Stimulated activated CD8-positive, alpha-beta memory T cell treated with anti-CD3 and anti-CD28 coated beads, Interleukin-7, amount 100 ng/mL, for 1 hour (primary cell): ENCODE results near the gene FXYD3.

Experiments used
- DNase-seq, 2 donors: peaks; one replicate each; pipeline ENCODE4 v3.0.0-alpha.2; 2020; ENCODE audit warnings: low read depth in 2 of 2

Gene FXYD3, protein sequence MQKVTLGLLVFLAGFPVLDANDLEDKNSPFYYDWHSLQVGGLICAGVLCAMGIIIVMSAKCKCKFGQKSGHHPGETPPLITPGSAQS

DNA sequence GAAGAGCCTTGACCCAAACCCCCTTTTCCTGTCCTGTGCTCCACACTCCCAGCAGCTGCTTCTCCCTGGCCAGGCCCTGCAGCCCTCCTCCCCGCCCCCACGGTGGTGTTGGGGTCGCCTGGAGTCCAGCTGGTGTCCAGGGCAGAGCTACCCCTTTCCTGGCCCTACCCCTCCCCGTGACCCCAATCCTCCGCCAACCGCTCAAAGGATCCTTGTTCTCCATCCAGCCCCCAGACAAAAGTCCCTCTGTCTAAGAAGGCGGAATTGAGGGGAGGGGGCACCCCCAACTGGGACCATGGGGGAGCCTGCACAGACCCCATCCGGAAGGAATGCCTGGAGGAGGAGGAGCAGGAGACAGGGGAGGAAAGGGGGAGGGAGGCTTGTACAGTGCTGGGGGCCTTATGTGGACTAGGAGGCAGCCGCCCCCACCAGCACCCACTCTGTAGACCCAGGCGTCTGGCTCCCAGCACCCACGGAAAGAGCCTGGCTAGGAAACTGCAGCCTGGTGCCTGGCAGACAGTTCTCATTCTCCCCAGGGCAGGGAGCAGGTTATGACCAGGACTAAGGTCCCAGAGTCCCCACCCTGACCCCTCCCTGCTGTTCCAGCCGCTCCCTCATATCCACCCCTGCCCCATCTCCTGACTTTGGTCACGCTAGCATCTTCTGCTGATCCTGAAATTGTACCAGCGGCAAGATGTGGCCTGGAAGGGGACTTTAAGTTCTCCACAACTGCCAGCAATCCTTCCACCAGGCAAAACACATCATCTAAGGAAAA is at the start of gene FXYD3:
FXYD3 (plus strand) TSS at position 647 of the 775 bp plus-strand sequence. CDS start 3,554 bp downstream, outside the sequence.
- DNase-seq: no peak

DNA sequence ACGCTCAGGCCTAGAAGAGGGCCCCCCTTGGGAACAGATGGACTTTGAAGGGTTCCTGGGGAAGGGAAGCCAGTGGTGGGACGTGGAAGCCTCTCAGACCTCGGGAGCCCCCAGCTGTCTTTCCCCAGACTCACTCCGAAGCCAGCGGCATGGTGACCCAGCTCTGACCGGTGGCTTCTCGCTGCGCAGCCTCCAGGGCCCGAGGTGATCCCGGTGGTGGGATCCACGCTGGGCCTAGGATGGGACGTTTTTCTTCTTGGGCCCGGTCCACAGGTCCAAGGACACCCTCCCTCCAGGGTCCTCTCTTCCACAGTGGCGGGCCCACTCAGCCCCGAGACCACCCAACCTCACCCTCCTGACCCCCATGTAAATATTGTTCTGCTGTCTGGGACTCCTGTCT is 49.5 kb upstream of the FXYD3 start:
- no peak for DNase-seq

DNA sequence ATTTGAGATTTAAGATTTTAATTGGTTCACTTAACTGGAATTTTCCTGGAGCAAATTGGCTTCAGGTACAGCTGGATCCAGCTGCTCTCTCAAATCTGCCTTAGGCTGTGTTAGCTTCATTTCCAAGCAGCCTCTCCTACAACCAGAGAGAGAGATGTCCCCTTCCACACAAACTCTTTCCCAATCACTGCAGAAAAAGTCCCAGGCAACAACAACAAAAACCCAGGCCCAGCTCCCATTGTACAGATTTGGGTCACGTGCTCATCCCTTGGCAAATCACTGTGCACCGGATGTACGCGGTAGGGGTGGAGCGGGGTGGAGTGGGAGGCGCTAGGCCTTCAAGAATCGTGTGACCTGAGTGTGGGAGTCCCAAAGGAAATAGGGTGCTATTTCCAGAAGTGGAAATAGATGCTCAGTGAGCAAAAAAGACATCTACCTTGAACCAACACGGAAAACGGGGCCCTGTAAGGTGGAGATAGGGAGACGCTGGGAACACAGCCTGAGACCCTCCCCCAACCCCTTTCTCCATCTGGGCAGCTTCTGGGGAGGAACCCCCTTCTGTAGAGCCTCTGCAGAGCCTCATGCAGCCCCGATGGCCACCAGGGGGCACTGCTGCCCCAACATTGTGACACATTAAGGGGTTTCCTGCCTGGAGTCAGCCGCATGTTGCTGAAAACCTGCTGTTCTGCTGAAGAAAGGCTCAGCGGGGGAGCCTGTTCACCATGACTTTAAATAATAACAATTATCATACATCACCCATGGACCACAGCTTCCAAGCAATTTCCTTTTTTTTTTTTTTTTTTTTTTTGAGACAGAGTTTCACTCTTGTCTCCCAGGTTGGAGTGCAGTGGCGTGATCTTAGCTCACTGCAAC is 48.7 kb upstream of the FXYD3 start:
- DNase-seq: peak; percentile 69 to 83

DNA sequence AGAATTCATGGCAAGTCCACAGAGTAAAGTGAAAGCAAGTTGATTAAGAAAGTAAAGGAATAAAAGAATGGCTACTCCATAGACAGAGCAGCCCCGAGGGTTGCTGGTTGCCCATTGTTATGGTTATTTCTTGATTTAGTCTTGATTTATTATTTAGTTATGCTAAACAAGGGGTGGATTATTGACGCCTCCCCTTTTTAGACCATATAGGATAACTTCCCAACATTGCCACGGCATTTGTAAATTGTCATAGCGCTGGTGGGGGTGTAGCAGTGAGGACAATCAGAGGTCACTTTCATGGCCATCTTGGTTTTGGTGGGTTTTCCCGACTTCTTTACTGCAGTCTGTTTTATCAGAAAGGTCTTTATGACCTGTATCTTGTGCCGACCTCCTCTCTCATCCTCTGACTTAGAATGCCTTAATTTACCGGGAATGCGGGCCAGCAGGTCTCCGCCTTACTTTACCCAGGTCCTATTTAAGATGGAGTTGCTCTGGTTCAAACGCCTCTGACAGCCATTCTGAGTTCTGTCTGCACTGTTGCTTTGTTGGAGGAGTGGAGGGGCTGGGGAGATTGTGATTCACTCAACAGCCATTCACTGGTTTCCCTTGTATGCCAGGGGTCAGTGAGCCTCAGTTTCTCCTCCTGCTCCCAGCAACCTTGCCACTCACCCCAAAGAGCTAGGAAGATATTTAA is 46.5 kb upstream of the FXYD3 start:
- no peak for DNase-seq

DNA sequence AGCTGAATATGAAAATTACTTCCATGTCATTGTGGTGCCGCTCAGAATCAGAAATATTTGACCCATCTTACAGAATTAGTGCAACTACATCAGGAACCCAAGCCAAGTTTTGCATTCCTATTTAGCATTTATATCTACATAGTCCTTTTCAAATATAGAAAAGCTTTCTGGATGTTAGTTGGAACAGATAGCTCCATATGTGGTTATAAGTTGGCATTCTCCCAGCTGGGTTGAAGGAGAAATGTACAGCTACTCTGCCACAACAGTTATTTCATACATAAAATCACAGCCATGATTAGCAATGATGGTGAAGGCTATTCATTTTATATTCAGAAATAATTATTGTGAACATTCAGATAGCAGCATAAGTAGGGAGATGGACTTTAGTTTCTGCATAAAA is 45.9 kb upstream of the FXYD3 start:
- DNase-seq: no peak

DNA sequence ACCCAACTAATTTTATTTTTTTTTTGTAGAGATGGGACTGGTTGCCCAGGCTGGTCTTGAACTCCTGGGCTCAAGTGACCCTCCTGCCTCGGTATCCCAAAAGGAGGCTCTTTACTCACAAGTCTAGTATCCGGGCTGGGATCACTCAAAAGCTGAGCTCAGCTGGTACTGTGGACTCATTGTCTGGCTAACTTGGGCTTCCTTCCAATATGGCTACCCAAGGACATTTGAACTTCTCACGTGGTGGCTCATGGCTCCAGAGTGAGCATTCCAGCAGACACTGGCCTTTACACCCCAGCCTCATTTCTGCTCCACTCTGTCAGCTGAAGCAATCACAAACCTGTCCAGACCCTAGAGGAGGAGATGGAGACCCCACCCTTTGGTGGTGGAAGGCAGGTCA is 45.2 kb upstream of the FXYD3 start:
- DNase-seq: no peak

DNA sequence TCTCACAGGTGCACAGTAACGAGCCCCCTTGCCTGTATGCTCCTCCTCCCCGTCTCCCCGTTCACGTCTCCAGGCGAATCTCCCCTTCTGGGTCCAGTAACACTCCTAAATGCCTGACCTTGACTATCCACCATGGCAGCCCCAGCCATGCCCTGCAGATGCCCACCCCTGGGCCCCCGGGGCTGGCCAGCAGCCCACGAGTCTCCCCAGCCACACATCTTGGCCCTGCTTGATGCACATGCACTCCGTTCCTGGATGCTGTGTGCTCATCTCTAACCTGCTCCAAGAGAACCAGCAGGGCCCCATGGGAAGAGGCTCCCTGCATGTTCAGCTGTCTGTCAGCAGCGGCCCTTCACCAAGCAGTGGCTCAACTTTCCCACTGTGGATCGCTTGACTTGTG is 42.1 kb upstream of the FXYD3 start:
- no peak for DNase-seq

DNA sequence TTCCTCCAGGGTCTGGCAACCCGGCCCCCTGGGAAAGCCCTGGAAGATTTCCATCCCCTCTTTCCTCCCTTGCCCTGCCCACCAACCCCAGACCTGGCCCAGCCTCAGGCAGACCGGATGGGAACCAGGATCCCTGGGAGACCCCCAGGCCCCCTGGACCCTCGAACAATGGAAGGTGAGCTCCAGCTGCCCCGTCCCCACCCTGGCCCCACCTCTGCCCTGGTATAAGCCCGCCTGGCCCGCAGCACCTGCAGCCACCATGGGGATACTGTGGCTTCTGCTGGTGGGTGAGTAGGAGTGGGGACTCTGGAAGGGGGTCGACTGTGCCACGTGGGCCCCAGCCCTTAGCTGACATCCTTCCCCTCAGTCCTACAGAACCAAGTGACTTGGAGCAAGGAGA is 41.7 kb upstream of the FXYD3 start:
- no peak for DNase-seq

DNA sequence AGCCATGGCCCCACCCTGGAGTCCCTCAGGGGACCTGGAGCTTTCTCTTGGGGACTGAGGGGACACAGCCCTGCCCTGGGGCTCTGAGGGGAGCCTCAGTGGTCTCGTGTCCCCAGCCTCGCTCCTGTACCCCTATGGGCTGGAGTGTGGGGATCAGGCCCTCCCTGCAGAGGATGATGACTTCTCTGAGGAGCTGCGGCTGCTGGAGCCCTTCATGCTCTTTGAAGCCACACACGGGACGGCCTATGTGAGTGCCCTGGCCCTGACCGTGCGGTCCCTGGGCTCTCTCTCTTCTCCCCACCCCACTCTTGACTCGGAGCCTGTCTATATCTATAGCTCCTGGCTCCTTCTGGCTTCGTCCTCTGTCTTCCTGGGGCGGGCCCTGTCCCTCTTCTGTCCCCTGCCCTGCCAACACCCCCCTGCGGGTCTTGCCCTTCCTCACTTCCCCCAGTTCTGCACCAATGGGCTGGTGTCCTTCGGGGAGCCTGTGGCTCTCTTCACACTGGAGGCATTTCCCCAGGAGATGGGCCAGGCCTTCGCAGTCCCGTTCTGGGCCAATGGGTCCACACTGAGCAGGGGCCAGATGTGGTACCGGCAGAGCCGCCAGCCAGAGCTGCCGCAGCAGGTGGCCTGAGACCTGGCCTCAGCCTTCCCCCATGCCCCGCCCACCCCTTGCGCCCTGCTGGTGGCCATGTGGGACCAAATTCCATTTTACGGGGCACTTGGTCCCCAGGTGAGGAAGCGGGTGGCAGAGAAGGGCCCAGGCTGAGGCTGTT is 41.0 kb upstream of the FXYD3 start:
- DNase-seq: no peak

DNA sequence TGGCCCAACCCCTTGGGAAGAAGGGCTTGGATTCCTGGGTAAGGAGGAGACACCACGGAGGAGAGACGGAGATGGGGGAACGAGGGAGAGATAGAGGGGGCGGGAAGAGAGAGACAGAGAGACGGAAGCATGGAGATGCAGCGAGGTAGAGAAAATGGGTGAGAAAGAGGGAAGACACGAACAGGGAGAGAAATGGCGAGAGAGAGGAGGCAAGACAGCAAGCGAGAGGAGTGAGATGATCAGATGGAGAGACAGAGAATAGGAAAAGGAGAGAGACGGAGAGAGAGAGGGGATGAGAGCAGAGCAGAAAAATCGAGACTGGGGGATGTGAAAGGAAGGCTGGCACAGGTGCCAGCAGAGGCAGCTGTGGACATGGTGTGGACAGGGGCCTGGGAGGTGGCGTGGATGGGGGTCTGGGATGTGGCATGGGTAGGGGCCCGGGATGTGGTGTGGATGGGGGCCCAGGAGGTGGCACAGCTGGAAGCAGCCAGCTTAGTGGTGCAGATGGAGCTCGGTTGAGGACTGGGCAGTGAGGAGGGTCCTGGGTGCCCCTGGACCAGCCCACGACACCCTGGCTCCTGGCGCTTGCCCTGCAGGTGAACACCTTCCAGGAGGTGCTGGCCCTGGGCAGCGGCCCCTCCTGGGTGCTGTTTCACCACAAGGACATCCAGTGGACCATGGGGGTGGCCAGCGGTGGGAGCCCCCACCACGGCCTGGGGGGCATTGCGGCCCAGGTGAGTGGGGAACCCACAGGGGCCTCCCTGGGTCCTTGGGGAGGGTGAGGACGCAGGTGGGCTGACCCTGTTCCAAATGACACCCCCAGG is 40.2 kb upstream of the FXYD3 start:
- no peak for DNase-seq

DNA sequence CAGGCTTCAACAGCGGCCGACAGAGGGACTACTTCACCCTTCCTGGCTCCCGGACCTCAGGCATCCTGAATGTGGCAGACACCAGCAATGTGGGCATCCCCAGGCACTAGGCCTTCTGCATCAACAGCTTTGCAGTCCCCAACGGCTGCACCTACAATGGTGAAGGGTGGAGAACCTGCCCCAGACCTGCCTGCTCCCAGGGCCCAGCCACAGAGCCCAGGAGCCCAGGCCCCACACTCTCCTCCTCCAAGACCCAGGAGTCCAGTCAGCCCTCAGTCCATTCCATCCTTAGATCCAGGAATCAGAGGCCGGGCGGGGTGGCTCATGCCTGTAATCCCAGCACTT is 39.6 kb upstream of the FXYD3 start:
- DNase-seq: no peak

DNA sequence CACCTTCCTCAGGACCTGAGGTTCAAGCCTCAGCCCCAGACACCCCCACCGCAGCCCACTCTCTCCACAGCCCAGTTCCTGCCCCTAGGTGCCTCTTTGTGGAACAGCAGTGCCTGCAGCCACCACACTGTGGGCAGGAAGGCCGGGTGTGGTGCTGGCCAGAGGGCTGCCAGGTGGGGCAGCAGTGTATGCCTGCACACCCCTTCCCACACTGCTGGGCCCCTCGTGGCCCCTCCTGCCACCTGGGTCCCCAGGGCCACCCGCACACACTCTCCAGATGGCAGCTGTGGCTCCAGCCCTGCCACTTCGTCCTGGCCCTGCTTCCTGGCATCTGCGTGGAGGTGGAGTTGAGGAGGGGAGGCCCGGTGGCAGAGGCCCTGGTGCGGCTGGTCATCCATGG is 39.0 kb upstream of the FXYD3 start:
- DNase-seq: no peak

DNA sequence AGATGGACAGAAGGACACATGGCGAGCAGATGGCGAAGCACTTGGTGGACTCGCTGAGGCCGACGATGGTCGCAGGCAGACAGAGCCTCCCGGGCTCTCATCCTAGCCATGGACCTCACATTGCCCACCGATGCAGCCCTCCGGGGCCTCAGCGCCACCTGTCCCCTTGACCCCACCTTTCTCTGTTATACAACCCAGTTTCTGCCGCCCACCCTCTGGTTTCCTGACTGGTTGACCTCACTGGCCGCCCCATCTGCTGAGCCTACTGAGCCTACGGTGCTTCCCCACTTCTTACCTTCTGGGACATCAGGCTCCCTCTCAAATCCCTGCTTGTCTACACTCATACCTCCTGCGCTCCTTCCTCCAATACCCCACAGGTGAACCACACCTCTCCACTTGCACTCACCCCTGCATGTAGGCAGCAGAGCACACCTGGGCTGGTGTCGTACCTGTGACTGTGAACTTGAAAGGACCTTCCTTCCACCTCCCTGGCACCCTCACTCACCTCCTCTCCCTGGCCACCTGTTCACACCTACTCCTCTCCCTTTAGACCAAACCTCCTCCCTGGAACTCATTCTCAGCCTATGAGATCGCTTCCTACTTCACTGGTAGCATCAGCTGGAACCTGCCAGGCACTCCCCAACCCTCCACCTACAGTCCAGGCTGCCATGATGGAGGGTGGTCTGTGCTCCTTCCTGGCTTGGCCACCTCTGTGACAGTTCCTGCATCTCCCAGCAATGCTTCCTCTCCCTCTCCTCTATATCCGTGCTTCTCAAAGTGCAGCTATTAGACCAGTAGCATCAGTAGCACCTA is 38.0 kb upstream of the FXYD3 start:
- no peak for DNase-seq

DNA sequence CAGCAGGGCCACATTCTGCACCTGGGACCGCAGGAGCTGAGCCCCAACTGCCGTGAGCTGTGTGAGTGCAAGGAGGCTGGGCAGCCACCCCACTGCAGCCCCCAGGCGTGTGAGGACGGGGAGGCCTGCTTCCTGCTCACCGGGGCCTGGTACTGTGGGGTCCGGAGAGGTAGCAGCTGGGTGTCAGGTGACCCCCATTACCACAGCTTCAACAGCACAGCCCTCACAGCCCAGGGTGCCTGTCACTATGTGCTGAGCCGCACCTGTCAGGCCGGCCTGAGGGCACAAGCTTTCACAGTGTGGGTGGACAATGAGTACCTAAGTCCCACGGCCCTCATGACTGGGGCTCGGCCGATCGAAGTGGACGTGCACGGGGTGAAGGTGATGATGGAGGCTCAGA is 35.8 kb upstream of the FXYD3 start:
- no peak for DNase-seq

DNA sequence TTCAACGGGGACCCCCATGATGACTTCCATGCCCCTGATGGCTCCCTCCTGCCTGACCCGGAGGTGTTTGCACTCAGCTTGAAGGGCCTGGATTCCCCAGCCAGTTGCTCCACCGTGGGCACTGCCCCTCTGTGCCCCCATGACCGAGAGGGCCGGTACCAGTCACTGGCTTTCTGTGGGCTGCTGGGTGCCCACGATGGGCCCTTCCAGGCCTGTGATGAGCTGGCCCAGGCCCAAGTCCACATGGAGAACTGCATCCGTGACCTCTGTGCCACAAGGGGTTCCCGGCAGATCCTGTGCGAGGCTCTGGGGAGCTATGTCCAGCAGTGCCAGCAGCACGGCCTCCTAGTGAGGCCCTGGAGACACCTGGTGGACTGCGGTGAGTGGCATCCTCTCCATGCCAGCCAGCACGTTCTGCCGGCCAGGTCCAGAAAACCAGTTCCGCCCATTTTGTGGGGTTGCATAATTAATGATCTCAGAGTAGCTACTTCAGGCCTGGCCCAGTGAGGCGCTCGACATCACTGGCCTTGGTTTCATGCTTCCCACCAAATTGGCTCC is 34.9 kb upstream of the FXYD3 start:
- DNase-seq: no peak

DNA sequence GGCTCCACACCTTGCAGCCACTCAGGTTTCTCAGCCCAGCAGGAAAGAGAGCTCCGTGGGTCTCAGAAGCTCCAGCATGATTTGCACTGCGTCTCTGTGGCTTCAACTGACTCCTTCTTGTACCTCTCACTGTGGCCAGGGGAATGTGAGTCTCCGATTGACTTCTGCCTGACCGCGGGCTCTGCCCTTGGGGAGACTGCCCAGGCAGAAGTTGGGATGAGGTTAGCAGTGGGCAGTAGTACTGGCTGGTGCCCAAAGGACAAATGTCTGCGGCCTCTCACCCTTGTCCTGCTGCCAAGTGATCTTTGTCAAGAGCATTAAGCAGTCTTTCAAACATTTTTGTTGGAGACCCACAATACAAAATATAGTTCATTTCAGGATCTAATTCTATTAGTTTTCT is 34.4 kb upstream of the FXYD3 start:
- no peak for DNase-seq

DNA sequence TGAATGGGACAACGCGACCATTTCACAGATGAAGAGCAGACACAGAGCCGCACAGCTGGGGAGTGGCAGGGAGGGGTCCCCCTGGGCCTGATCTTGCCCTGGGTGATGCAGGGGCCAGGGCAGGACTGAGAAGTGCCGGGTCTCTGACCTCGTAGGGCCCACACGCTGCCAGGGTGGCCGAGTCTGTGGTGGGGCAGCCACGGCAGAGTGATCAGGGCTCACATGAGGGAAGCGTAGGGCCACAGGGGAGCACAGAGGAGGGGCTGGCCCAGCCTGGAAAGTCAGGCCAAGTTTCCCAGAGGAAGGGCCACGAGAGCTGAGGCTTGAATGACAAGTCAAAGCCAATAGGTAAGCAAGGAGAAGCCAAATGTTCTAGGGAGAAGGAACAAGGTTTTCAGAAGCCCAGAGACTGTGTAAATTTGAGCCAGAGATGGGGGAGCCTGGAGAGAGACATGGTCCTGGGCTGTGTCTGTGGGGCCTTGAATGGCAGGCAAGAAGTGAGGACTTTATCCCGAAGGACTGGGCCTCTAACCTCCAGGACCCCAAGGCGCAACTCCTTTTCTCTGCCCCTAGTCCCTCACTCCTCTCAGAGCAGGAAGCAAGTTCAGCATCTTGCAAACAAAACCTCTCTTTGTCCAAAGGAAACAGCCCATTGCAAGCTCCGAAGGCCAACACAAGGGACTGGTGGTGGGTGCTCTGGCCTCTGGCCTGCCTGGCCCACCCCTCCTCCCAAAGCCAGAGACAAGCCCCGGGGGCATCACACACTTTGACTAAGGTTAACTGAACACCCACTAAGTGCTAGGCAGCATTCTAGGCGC is 31.7 kb upstream of the FXYD3 start:
- DNase-seq: no peak

DNA sequence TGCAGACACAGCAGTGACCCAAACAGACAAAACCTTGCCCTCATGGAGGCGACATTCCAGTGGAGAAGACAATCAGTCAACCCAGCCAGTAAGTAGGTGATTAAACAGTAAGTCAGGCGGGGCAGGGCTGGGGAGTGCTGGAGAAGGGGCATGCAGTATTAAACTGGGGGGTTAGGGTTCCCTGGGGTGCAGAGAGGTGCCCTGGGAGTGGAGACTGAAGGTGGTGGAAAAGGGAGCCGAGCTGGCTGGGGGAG is 31.2 kb upstream of the FXYD3 start:
- no peak for DNase-seq

DNA sequence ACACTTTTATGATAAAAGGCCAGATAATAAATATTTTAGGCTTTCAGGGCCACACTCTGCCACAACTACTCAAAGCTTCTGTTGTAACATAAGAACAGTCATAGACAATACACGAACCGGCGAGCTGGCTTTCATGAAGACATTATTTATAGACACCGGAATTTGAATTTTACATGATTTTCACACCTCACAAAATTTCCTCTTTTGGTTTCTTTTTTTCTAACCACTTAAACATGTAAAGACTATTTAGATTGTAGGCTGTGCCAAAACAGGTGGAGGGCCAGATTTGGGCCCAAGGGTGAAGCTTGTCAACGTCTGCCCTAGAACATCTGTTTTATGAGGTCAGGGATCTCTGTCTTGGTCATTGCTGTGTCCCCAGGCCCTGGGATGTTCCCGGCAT is 29.7 kb upstream of the FXYD3 start:
- DNase-seq: no peak
